GM21825 (cell line): ENCODE data around the gene HDAC11.
"Not testable (repeated sequence)": the region's sequence is repeated elsewhere in the genome, so short reads cannot be mapped to it uniquely, and the experiment has no call there.

Experiments
- ATAC-seq: cut with Tn5 transposase; IDR thresholded peaks from one replicate; pipeline ENCODE4 v1.9.1; 2021; ENCODE audit warnings: mild to moderate bottlenecking, moderate library complexity; ENCODE audit not compliant: unreplicated experiment

HDAC11 gene

DNA sequence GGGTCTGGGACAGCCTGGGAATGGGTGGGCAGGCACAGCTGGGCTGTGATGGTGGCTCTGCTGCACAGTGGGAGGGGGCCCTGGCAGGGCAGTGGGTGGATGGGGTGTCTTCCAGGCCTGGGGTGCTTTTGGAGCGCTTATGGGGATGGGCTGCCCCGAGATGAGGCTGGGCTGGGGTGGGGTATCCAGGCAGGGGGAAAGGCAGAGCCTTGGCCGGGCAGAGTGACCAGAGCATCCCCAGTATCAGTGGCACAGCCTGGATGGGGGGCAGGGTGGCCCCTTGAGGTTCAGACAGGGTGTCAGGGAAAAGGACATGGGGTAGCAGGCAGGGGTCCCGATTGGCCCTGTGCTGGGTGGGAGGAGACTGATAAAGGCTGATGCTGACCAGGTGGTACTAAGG is 26.6 kb downstream of the HDAC11 start:
- ATAC-seq: no peak

DNA sequence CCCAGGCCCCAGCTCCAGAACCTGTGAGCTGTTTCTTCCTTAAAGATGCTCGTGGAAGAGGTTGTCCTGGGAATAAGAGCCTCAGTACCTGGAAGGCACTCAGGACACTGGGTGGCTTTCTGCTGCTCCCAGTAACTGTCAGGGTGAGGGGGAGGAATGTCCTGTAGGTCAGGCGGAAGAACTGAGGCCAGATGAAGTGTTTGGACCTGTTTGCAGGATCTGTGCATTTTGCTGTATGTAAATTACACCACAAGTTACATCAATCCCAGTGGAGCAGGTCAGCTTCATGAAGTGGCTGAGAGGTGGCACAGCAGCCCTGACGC is 27.1 kb downstream of the HDAC11 start:
- ATAC-seq: no peak

DNA sequence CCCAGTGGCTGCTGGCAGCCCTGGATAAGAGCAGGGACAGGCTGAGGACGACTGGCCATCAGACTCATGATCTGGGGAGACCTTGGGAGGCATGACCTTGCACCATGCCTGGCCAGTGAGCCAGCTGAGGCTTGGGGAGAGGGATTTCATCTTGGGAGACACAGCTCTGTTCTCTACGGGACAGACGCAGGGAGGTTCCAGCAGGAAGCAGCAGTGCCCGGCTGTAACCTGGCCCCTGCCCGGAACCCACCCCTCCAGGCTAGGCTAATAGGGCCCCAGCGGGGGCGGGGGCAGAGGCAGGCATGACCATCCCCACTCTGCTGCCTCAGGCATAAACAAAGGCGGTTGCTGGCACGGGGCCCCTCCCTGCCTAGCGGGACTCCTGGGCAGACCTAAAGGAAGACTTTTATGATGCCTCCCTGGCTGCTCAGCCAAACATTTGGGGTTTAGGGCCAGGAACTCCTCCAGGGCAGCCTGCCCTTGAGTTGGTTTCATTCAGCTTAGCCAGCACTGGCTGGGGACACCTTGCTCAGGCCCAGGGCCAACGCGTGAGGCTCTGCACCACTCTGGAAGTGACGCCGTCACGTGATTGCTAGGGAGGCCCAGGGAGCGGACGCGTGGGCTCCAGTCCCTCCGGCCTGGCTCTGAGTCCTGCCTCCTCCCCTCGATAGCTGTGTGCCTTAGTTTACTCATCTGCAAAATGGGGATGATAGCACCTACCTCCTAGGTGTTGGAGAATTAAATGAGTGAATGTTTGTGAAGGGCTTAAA is 27.6 kb downstream of the HDAC11 start:
- no peak for ATAC-seq

DNA sequence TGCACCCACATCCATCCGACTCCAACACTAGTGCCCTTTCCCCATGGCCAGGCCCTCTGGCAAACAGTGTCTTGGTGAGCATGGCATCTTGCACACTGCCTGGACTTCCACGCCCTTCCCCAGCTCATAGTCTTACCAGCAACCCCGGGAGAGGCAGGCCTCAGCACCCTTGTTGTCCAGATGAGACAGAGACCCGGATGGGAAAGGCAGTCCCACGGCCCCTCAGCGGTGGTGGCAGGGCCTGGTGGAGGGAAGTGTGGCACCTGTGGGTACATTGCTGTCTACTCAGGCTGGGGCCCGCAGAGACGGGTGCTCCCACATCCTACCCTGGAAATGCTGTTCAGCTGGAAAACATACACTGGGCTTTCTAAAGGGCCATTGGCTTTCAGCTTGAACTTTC is 28.4 kb downstream of the HDAC11 start:
- ATAC-seq: no peak

DNA sequence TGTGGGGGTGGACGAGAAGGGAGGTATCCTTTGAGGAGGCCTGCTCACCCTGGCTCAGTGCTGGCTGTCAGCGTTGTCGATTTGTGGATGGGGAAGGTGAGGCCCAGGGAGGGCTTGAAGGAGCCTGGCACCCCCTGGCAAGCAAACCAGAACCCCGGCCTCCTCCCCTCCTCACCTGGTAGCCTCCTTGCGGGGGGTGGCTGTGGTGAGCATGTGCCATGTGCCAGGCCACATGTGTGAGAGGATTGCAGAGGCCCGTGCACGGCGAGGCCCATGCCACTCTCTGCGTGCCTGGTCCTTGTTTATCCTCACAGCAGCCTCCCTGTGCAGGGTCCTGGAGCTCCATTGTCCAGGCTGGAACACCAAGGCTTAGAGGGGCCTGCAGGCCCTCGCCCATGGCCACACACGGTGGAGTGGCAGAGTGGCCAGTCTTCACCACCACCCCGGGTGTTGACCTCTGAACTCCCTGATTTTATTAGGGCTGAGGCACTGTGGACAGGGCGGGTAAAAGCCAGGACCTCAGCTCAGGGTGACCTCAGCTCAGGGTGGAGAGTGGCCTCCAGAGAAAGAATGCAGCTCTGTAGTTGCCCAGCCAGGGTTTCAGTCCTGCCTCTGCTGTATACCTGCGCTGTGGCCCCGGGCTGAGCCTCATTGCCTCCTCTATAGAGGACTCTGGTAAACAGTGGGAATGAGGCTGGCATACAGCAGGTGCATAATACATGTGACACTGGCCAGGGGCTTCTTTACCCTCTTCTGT is 29.1 kb downstream of the HDAC11 start:
- no peak for ATAC-seq

DNA sequence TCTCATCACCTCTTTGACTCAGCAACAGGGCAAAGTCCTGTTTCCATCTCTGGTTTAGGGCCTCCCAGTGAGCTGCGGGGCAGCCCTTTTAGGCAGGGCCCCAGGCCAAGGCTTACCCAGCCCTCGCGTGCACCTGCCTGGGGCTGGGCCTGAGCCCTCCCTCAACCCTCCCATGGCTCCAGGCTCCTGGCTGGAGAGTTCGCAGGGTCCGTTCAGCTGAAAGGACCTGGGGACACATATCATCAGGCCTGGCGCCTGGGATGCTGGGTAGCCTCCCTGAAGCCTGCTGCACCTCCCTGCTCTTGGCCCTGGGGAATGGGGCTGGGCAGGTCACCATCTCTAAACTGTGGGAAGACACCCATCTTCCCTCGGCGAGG is 29.7 kb downstream of the HDAC11 start:
- ATAC-seq: no peak

DNA sequence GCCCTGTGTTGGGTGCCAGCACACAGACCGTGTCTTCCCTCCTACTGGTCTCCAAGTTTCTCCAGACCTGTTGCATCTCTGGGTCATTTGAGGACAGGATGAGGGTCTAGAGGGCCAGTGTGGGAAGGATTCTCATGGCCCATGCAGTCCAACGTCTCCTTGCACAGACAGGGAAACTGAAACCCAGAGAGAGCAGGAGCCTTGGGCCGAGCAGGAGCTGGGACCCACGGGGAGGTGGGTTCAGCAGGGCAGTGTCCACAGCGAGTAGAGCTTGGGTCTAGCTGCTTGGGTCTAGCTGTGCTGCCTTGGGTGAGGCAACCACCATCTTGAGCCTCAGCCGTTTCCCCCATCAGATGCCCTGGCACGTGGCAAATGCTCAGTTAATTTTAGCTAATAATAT is 32.3 kb downstream of the HDAC11 start:
- no peak for ATAC-seq

DNA sequence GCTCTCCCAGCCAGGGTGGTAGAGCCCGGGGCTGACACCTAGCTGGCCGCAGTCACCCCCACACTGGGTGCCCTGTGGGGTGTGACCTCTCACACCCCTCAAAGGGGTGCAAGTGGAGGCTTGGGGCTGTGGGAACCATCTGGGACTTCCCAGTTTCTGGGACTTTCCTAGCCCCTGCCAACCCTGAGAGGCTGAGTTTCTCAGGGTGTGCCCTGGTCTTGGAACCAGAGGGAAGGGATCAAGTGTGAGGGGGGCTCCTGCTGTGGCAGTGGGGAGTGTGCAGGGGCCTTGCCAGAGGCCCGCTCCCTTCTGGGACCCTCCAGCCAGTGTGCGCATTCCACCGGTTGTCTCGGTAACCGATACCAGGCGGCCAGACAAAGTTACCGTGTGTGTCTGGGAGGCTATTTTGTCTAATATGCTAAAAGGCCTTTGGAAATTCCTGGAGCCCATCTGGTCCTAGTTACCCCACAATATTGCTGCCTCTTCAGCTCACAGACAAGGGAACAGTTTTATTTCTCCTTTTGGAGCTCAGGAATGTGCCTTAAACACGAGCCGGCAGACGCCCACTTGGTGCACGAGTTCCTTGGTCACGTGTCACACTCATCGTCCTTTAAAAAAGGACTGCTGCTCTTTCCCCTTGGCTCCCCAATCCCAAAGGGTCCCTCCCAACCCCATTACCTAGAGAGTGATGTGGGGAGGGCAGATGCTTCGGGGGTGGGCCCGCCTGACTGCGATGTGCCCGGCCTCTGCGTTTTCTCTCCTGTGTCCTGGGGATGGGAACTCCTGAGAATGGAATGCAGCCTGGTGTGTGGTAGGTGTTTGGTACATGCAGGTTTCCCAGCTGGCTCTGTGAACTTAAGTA is 33.2 kb downstream of the HDAC11 start:
- ATAC-seq: no peak

- no peak for ATAC-seq
Observed at GRCh38 chr3:13513913-13514517, 33.9 kb downstream of the HDAC11 start.

DNA sequence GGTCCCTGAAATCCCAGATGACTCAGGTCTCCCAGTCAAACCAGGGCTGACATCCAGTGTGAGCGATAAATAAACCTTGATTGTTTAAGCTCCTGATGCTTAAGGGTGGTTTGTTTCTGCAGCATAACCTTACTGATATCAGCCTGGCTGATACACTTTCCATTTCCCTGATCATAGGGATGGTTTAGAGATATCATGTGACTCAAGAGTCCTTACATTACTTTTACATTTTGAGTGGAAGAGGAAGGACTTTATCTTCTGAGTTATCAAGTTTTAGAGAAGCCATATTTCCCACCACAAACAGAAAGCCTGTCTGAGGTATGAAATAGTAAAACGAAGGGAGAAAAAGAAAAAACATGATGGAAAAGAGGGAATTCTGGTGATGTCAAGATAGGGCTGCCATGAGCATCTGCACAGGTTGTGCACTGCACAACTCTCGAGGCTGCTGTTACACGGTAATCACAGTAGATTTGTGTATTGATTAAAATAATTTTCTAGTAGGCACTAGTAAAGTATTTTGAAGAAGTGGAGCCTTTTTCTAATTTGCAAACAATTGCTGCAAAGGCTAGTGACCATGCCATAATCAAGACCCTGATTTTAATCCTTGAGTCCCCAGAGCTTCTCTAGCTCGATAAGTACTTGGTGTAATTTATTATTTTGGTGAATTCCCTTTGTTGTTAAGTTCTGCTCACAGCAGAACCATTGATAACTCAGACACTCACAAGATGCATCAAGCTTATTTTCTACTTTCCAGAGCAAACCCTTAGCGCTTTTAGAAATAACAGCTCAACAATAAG is 34.7 kb downstream of the HDAC11 start:
- no peak for ATAC-seq

DNA sequence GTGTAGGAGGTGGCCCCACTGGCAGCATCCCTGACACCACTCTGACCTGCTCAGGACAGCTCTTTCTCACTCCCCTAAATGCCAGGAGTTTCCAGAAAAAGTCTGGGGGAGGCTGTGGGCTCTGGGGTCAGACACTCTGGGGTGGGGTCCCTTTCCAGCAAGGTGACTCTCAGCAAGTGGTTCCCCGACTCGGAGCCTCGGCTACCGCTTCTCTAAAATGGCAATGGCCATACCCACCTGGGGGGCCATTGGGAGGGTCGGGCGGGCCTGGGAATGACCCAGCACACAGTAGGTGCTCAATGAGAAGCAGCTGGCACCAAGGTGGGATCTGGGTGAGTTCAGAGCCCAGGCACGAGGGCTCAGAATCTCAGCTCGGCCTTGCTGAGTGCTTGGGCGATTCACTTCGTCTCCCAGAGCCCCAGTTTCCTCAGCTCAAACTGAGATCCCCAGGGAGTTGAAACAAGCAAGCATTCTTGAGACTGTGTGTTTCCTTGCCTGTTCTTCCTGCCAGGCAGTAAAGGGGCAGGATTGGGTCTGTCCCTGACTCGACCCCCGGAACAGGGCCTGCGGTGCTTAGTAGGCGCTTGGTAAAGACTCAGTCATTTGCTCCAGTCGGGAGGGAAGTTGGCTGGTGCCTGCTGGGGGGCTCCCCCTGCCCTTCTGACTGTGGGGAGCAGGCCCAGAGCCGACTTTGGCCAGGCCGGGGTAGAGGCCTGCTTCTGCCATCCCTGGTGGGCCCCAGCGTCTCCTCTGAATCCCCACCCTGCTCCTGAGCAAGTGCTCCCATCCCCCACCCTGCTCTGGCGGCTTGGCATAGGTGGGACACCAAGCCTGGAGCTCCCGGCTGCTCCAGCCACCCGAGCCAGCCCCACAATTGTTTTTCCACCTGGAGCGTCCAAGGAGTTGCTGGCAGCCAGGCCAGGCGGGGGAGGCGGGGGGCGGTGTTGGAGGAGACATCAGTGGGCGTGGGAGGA is 36.0 kb downstream of the HDAC11 start:
- ATAC-seq: no peak

DNA sequence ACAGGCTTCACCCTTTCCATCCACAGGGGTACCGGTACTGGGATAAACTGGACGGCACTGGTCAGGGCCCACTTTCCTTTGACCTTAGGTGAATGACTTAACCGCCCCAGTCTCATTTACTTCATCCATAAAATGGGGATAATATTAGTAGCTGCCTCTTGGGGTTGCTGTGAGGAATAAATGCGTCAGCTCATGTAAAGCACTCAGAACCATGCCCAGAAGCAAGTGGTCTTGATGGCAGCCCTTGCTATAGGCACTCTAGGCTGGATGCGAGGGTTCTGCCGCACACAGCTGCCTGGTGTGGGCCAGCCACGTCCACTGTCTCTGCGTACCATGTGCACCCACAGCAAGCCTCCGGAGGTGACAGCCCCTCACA is 36.6 kb downstream of the HDAC11 start:
- ATAC-seq: no peak

- no peak for ATAC-seq
Observed at GRCh38 chr3:13517253-13517977, 37.3 kb downstream of the HDAC11 start.

- no peak for ATAC-seq
Observed at GRCh38 chr3:13518516-13518953, 38.4 kb downstream of the HDAC11 start.

GRCh38 chr3:13519006-13519791 is 39.1 kb downstream of the HDAC11 start:
- ATAC-seq: no peak

- no peak for ATAC-seq
Observed at GRCh38 chr3:13520326-13520880, 40.3 kb downstream of the HDAC11 start.

GRCh38 chr3:13521309-13521708 is 41.2 kb downstream of the HDAC11 start:
- ATAC-seq: no peak

- not testable (repeated sequence) for ATAC-seq
Observed at GRCh38 chr3:13521749-13522148, 41.6 kb downstream of the HDAC11 start.
